ENCODE measurements around the gene RASGRP2. TPM values are rescaled to one million over a fixed set of nuclear protein-coding genes. Genes with fewer than 3 reads are reported as not detected.
A peak's percentile ranks its signal among the peaks of the same experiment; 100 is the strongest.

RASGRP2 gene
- total RNA-seq, 2 experiments from 2014 or later: 668 to 672 TPM

DNA sequence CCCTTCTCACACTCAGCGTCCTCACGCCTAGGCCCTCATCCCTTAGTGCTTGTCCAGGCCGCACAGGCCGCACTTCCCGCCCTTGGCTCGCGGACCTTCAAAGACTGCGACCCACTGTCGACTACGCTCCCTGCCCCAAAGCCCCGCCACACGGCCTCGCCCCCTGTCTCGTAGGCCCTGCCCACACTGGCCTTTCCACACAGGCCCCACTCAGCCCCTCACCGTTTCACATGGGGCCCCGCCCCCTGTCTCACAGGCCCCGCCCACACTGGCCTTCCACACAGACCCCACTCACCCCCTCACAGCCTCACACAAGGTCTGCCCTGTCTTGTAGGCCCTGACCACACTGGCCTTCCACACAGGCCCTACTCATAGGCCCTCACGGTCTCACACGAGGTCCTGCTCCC is 32.0 kb downstream of the RASGRP2 start:
- ATAC-seq (ENCODE audit: poor library complexity) (no peak), DNase-seq (no peak)
- Mint-ChIP-seq H3K36me3 (ENCODE audit: low read depth) (no peaks in the 10 kb centered on the region), H3K4me3 (no peak overlapping the region), H3K4me1 (ENCODE audit: low read depth) (peaks cover 14% of the 10 kb centered on the region), H3K27me3 (peaks cover 76% of the 10 kb centered on the region), H3K27ac (no peak overlapping the region), H3K9me3 (no peaks in the 10 kb centered on the region)
- intact Hi-C loops (cut with DNase I, micrococcal nuclease): no loop called here
- Histone ChIP-seq H3K27ac (ENCODE audit: low read depth in 1 of 2, low read length in 2 of 2) (no peak overlapping the region), H3K9me3 (ENCODE audit: control insufficient read depth in 1 of 2, insufficient read depth in 1 of 2, low read length in 2 of 2) (peaks cover 0 to 22% of the 10 kb centered on the region in 2 experiments), H3K36me3 (ENCODE audit: insufficient read depth, low read length) (no peaks in the 10 kb centered on the region), H3K4me3 (ENCODE audit: low read length) (no peak overlapping the region), H3K4me1 (ENCODE audit: insufficient read depth, low read length) (peaks cover 11% of the 10 kb centered on the region), H3K27me3 (ENCODE audit: control insufficient read depth in 1 of 2, insufficient read depth in 2 of 2, low read length in 2 of 2) (peaks cover 55 to 76% of the 10 kb centered on the region in 2 experiments)
- POLR2A ChIA-PET: no interaction called here
- TF ChIP-seq, protein P1, sequence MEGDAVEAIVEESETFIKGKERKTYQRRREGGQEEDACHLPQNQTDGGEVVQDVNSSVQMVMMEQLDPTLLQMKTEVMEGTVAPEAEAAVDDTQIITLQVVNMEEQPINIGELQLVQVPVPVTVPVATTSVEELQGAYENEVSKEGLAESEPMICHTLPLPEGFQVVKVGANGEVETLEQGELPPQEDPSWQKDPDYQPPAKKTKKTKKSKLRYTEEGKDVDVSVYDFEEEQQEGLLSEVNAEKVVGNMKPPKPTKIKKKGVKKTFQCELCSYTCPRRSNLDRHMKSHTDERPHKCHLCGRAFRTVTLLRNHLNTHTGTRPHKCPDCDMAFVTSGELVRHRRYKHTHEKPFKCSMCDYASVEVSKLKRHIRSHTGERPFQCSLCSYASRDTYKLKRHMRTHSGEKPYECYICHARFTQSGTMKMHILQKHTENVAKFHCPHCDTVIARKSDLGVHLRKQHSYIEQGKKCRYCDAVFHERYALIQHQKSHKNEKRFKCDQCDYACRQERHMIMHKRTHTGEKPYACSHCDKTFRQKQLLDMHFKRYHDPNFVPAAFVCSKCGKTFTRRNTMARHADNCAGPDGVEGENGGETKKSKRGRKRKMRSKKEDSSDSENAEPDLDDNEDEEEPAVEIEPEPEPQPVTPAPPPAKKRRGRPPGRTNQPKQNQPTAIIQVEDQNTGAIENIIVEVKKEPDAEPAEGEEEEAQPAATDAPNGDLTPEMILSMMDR (IDR thresholded peaks at IDR 0.05): no peak
- CTCF ChIA-PET: no interaction called here

DNA sequence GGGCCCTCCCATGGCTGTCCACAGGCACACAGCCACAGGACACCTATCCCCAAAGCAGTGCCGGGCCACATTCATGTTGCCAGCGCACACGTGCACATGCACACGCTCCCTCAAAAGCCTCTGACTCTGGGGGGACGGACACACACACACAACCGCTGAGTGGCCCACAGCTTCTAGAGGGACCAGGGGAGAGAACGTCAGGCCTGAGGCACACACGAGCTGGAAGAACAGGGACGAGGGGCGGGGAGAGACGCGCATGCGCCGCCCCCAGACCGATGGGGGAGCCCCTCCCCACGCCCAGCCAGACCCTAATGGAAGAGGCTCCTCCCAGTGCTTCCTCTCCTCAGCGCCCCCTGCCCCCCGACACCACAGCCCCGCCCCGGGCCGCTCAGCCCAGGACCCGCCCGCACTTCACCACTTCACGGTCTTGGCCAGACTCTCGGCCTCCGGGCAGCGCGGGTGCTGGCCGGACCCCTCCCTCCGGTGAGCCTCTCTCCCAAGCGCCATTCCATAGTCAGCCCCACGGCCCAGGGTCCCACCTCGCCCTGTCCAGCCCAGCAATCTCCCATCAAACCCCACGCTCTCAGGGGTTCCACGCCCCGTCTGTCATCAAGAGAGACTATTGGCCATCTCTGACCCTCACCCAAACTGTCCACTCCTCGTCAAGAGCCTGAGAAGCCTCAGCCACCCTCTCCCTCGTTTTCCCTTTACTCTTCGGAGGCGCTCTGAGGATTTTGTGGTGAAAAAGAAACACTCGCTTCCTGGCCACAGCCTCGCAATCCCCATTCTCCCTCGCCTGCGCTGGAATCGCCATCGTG is 32.6 kb downstream of the RASGRP2 start:
- intact Hi-C loops (cut with DNase I, micrococcal nuclease): no loop called here
- DNase-seq (no peak), ATAC-seq (ENCODE audit: poor library complexity) (no peak)
- H3K4me3 Mint-ChIP-seq: no peak overlapping the region
- H3K4me3 ChIP-seq (ENCODE audit: low read length): no peak overlapping the region
- no peak overlapping the region for H3K27ac Mint-ChIP-seq
- H3K9me3 Mint-ChIP-seq: no peaks in the 10 kb centered on the region
- H3K4me1 Mint-ChIP-seq (ENCODE audit: low read depth): peaks cover 14% of the 10 kb centered on the region
- no peak overlapping the region for H3K27ac ChIP-seq (ENCODE audit: low read depth in 1 of 2, low read length in 2 of 2)
- H3K36me3 ChIP-seq (ENCODE audit: insufficient read depth, low read length): no peaks in the 10 kb centered on the region
- TF ChIP-seq, protein P1 (IDR thresholded peaks at IDR 0.05): no peak
- H3K9me3 ChIP-seq (ENCODE audit: control insufficient read depth in 1 of 2, insufficient read depth in 1 of 2, low read length in 2 of 2): peaks cover 0 to 21% of the 10 kb centered on the region in 2 experiments
- H3K27me3 Mint-ChIP-seq: peaks cover 74% of the 10 kb centered on the region
- ChIA-PET POLR2A (no interaction called here), CTCF (no interaction called here)
- peaks cover 11% of the 10 kb centered on the region for H3K4me1 ChIP-seq (ENCODE audit: insufficient read depth, low read length)
- no peaks in the 10 kb centered on the region for H3K36me3 Mint-ChIP-seq (ENCODE audit: low read depth)
- peaks cover 52 to 70% of the 10 kb centered on the region in 2 experiments for H3K27me3 ChIP-seq (ENCODE audit: control insufficient read depth in 1 of 2, insufficient read depth in 2 of 2, low read length in 2 of 2)

DNA sequence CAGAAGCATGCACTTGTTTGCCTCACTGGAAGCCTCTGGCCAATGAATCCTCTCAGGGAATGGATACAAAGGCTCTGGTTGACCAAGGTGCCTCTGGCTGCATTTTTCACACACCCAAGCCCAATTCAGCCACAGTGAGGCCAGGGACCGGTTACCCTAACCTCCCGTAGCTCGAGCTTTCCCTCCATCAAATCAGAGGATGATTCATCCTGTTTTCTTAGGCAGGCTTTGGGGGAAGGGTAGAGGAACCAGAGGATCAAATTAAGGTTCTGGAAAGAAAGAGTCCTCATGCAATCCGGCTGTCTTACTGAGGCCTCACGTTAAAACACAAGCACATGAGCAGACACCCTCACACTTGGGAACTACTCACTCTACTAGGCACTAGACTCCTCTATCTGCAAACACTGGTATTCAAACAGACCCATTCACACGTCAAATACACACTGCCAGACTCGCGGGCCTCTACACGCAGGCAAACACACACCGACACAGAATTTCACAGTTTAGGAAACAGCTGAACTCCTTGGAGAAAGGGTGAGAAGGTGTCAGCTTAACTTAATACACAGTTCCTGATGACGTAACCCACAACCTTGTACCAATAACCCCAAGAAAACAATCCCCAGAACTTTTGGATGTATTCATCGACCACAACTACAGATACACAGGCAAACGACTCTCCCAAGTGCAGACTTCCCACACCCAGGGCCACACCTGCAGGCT is 33.4 kb downstream of the RASGRP2 start:
- H3K36me3 Mint-ChIP-seq (ENCODE audit: low read depth): no peaks in the 10 kb centered on the region
- no peak for DNase-seq
- intact Hi-C loops (cut with DNase I, micrococcal nuclease): no loop called here
- H3K4me3 Mint-ChIP-seq: peak overlapping the region; percentile 13
- H3K4me1 Mint-ChIP-seq (ENCODE audit: low read depth): peaks cover 14% of the 10 kb centered on the region
- Histone ChIP-seq H3K4me1 (ENCODE audit: insufficient read depth, low read length) (peaks cover 11% of the 10 kb centered on the region), H3K36me3 (ENCODE audit: insufficient read depth, low read length) (no peaks in the 10 kb centered on the region), H3K27me3 (ENCODE audit: control insufficient read depth in 1 of 2, insufficient read depth in 2 of 2, low read length in 2 of 2) (peaks cover 48 to 63% of the 10 kb centered on the region in 2 experiments), H3K4me3 (ENCODE audit: low read length) (no peak overlapping the region), H3K27ac (ENCODE audit: low read depth in 1 of 2, low read length in 2 of 2) (no peak overlapping the region), H3K9me3 (ENCODE audit: control insufficient read depth in 1 of 2, insufficient read depth in 1 of 2, low read length in 2 of 2) (peaks cover 0 to 21% of the 10 kb centered on the region in 2 experiments)
- ChIA-PET CTCF (no interaction called here), POLR2A (no interaction called here)
- no peaks in the 10 kb centered on the region for H3K9me3 Mint-ChIP-seq
- no peak for ATAC-seq (ENCODE audit: poor library complexity)
- no peak overlapping the region for H3K27ac Mint-ChIP-seq
- H3K27me3 Mint-ChIP-seq: peaks cover 71% of the 10 kb centered on the region
- TF ChIP-seq, protein P1 (IDR thresholded peaks at IDR 0.05): no peak

Data from CD4-positive, alpha-beta T cell (primary cell).